ENCODE data around the gene DMRTB1. TPM values are rescaled to one million over a fixed set of nuclear protein-coding genes. Genes with fewer than 3 reads are reported as not detected.
"Not testable (repeated sequence)": the region's sequence is repeated elsewhere in the genome, so short reads cannot be mapped to it uniquely, and the experiment has no call there.

Gene DMRTB1
- polyA plus RNA-seq (2013, experiment 1 of 2; ENCODE audit: insufficient read length) = not detected
- polyA plus RNA-seq (2013, experiment 2 of 2; ENCODE audit: insufficient read length) = not detected

DNA sequence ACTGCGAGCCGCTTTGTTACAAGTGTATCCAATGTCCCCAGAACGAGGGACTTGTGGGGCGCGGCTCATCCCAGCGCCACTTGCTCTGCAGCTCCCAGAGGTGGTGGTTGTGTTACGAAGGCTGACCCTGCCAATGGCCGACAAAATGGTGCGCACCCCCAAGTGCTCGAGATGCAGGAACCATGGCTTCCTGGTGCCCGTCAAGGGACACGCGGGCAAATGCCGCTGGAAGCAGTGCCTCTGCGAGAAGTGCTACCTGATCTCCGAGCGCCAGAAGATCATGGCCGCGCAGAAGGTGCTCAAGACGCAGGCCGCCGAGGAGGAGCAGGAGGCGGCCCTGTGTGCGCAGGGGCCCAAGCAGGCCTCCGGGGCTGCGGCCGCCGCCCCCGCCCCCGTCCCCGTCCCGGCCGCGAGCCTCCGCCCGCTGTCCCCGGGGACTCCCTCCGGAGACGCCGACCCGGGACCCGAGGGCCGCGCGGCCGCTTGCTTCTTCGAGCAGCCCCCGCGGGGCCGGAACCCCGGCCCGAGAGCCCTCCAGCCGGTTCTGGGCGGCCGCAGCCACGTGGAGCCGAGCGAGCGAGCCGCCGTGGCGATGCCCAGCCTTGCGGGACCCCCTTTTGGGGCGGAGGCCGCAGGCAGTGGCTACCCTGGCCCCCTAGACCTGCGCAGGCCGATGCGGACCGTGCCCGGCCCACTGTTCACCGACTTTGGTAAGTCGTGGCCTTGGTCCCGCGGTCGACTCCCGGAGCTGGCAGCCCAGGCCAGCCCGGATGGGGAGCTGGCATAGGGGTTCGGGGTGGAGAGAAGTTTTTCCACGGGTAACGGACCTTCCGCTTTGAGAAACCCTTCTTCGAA, at the start of gene DMRTB1:
Gene DMRTB1 (plus strand): TSS at position 79 of the 855 bp plus-strand sequence. CDS start 55 bp downstream, at position 134.
- no peak for DNase-seq

DNA sequence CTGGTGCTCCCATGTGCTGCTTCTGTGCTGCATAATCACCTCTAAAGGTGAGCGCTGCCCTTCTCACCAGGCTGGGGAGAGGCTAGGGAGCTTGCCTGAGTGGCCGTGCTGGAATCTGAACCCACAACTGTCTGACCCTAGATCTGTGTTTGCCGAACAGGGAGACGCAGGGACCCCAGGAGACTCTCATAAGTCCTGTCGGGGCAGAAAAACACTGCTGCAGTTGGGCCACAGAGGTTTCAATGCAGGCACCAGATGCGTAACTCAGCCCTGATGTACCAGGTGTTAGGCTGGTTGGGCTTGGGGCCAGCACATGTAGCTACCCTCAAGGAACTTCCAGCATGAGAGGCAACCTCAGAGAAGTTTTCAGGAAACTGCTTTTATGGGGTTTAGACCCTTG, 49.5 kb upstream of the DMRTB1 start:
- no peak for DNase-seq

GRCh38 chr1:53410100-53410541, 49.1 kb upstream of the DMRTB1 start:
- peak; percentile 74 for DNase-seq

DNA sequence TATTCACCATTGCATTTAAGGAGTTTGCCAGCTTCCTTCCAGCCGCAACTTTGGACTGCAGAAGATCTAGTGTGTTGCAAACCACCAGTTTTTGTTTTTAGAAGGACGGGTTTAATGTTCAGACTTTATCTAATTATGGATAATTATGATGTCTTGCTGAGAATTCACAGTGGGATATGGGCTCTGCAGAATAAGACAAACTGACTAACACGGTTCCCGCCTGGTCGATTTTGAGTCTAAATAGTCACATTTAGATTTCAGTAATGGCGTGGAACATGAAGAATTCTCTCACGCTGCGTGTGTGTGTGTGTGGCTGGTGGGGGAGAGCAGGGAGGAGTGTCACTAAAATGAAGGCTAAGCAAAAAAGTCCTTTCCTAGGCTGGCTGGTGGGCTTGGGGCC, 48.5 kb upstream of the DMRTB1 start:
- DNase-seq = peak; percentile 51

DNA sequence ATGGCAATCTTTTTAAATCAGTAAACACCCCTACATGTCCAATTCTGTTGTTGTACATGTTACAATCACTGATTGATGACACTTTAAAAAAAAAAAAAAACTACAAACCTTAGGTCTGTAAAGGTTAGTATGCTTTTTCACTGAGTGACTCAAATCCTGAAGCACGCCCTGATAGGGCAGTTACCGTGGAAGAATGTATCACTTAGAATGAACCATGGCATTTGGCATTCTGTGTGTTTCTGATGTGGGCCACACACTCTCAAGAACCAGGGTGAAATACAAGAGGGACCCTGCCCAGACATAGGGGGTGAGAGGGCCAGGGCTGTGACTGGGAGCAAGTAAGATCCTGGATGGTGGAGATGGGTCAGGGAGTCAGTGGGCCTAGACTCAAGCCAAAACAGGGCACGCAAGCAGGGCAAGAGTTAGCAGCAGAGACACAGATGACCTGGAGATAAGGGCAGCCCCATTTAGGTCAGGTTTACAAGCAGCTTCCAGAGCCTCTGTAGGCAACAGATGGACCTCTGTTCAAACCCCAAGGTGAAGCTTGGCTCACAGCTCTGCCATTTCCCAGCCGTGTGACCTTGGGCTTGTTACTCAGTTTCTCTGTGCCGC, 47.6 kb upstream of the DMRTB1 start:
- peak; percentile 25 for DNase-seq

DNA sequence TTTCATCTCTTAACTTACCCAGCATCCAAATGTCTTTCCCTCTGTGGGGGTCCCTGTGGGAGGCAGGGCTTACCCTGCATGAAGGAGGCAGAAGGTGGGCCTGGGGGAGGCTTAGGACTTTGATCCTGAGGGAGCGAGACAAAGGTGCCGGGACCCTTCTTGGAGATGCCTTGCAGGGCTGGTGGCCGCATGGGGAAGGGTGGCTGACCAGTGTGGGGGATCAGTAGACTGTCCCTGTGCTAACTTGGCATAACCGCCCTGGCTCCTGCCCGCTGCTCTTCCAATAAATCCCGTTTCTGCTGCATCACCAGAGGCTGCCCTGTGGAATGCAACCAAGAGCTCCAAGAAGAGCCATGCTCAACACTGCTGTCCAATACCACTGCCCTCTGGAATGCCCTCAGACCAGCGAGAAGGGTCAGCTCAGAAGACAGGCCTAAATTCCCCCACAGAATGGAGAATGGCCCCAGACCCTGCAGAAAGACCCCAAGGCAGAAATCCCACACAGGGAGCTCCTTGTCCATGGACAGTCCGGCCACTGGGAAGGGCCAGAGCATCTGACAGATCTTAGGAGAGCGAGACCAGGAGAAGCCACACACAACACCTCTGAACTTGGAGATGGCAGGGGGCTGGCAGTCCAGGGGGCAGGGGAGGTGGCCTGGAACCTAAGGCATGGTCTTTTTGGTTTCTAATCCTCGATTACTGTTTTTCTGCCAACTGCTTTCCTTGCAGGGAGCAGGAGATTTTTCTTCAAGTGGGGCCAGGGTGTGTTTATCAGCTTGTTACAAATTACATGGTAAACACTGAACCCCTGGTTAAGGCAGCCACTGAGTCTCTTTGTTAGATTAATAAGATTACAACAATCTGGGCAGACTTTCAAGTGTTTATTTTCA, 46.7 kb upstream of the DMRTB1 start:
- DNase-seq = no peak

DNA sequence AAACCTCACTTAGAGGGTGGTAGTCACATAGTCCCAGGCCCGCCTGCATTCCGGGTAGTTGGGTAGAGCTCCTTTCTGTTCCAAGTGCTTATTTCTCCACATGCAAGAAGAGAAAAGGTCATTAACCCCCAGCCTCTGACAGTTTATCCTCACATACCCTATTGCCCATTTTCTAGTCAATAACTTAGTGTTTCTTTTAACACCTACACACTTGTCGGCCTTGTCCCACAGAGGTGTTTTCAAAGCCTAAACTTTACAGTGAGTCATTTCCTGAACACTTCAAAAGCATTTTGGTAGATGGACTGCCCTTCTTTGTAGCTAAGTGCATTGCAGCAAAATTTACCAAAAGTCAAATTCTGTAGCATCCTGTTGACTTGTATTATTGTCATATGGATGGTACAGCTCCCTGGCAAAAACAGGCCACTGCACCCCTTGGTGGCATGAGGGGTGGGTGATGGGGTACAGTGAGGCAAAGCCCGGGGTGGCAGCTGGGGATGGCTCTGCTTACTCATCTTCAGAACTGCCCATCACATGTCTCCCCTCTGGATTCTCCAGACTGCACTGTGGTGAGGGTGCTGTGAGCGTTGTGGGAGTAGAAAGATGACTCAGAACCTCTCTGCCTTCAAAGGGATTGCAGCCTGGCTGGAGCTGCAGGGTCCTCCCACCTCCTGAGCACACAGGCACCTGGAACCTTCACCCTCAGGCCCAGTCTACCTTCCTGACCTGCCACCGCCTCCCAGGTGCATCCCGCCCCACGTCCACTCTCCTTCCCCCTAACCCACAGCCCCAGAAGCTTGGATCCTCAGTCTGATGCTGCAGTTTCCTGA, 45.8 kb upstream of the DMRTB1 start:
- peak; percentile 79 for DNase-seq

- no peak for DNase-seq
Observed at GRCh38 chr1:53414632-53415031, 44.6 kb upstream of the DMRTB1 start.

GRCh38 chr1:53415432-53415831, 43.8 kb upstream of the DMRTB1 start:
- DNase-seq = no peak

DNA sequence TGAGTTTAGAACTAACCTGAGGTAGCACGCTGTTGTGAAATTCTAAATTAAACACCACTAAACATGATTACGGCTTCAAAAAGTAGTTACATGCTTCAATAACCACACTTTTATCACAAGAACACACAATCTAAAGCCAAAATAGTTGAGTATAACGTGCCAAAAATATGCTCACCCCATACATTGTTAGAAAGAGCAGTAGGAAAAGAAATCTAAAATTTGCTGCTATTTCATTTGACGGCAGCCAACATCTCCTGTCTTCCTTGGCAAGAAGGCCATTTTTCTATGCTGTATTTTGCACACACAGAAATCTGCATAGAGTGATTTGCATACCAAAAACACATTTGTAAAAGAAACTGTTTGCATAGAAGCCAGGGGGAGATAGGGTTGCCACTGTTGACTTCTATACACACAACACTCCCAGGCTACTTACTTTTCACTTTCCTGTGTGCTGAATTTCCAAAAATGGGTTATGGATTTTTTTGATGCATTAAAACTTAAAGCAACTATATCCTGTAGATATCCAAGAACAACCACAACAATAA, 42.9 kb upstream of the DMRTB1 start:
- DNase-seq = no peak

GRCh38 chr1:53417074-53417511, 42.1 kb upstream of the DMRTB1 start:
- DNase-seq = no peak

DNA sequence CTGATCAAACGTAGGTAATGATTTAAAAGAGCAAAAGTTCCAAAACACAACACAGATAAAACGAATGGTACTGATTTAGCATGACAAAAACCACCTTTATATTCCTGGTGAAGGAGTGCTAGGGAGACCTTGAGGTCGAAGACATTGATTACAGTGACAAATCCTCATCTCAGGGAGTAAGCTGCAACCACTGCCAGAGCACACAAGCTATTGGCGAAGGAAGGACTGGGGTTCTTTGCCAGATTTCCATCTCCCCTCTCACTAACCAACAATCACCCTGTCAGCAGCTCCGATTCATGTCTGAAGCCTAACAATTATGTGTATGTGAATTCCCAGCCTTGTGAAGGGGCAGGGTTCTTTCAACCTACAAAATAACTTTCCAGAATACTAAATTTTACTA, 40.2 kb upstream of the DMRTB1 start:
- DNase-seq = no peak

DNA sequence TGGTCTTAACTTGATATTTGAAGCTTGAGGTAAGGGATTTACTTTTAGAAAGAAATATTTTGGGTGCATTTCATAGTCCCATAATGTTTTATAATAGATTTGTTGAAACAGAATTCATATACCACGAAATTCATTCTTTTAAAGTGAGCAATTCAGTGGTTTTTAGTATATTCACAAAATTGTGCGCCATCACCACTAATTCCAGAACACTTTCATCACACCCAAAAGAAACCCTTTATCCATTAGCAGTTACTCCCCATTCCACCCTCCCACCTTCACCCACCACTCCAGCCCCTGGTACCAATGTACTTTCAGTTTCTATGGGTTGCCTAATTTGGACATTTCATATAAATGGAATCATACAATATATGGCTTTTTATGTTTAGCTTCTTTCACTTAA, 38.9 kb upstream of the DMRTB1 start:
- peak; percentile 76 for DNase-seq

GRCh38 chr1:53421208-53421607, 38.0 kb upstream of the DMRTB1 start:
- no peak for DNase-seq

GRCh38 chr1:53430261-53430660, 28.9 kb upstream of the DMRTB1 start:
- DNase-seq = peak; percentile 15

GRCh38 chr1:53430779-53431178, 28.4 kb upstream of the DMRTB1 start:
- DNase-seq = no peak

- DNase-seq = no peak
Observed at GRCh38 chr1:53431244-53431643, 28.0 kb upstream of the DMRTB1 start.

DNA sequence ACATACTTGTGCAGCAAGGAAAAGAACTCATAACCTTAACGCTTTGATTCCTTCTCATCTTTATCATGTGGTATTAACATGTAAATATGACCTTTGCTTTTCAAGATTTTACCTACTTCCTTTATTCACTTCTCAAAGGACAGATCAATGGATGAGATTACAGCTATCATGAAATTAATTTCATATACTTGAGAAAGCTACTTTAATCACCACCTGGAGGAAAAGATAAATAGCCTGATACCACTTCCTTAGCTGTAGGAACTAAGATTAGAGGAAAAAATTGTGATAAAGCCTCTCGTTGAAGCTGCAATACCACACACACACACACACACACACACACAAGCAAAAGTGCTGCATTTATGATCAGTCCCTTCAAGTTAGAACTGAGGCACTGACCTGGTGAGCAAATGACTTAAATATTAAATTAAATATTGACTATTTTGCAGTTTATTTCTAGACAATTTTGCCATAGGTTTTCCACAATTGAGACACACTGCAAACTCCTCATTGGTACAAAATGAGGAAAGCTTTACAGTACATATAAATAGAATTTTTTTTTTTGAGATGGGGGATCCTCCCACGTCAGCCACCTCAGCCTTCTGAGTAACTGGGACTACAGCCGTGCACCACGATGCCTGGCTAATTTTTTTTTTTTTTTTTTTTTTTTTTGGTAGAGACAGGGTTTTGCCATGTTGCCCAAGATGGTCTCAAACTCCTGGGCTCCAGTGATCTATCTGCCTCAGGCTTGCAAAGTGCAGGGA, 27.2 kb upstream of the DMRTB1 start:
- no peak for DNase-seq

DNA sequence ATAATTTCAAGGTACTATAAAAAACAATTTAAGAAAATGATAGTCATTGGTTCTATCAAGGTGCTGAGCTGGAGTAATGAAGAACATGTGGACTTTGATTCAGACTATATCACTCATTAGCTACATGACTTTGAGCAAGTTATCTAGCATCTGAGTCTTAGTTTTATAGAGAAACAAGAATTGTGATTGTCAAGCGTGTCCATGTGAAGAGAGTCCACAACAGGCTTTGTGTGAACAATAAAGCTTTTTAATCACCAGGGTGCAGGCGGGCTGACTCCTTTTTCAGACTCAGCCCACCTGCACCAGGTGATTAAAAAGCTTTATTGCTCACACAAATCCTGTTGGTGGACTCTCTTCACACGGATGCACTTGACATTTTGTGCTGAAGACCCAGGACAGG, 26.6 kb upstream of the DMRTB1 start:
- DNase-seq = no peak

GRCh38 chr1:53434405-53435007, 24.7 kb upstream of the DMRTB1 start:
- DNase-seq = not testable (repeated sequence)
